Stomach (tissue), 9 donors: ENCODE measurements around the gene SSUH2. TPM values are rescaled to one million over a fixed set of nuclear protein-coding genes. Genes with fewer than 3 reads are reported as not detected.

ENCODE experiments used
- DNase-seq, 2 donors: peaks; one replicate each; pipeline versions ENCODE4 v3.0.0 to v3.0.0-alpha.2; 2013 to 2019
- H3K27ac ChIP-seq, 5 donors: fragments of 200-600 bp in 4 of 5; sonication (generic) in 4 of 5; one replicate each; pipeline ENCODE4 v1.5.1; 2013 to 2019; ENCODE audit warnings: mild to moderate bottlenecking in 1 of 5, moderate library complexity in 1 of 5
- H3K27me3 ChIP-seq, 3 donors: fragments of 200-600 bp; sonication (generic); one replicate each; pipeline ENCODE4 v1.5.1; 2017 to 2019; ENCODE audit warnings: mixed run types in 1 of 3
- H3K36me3 ChIP-seq, 4 donors: fragments of 200-600 bp; sonication (generic); 1 replicate in 3 of 4; 2 replicates in 1 of 4; pipeline ENCODE4 v1.5.1; 2016 to 2019
- H3K4me1 ChIP-seq, 4 donors: fragments of 200-600 bp; sonication (generic); one replicate each; pipeline ENCODE4 v1.5.1; 2016 to 2019
- H3K4me3 ChIP-seq, 4 donors: fragments of 200-600 bp; sonication (generic) in 3 of 4; one replicate each; pipeline ENCODE4 v1.5.1; 2016 to 2019; ENCODE audit warnings: mild to moderate bottlenecking in 1 of 4
- H3K9me3 ChIP-seq, 4 donors: fragments of 200-600 bp; sonication (generic); one replicate each; pipeline ENCODE4 v1.5.1; 2016 to 2019
- EP300 ChIP-seq: sonication (generic); formaldehyde crosslinking; IDR thresholded peaks from one replicate; pipeline ENCODE4 v1.6.1; 2017; ENCODE audit warnings: antibody characterized with exemption
- POLR2A ChIP-seq, 4 donors: fragments of 450-650 bp; IDR thresholded peaks; one replicate each; pipeline ENCODE4 v1.6.1; 2016; ENCODE audit warnings: antibody characterized with exemption in 4 of 4, control low read depth in 2 of 4, mild to moderate bottlenecking in 1 of 4, moderate library complexity in 1 of 4
- POLR2AphosphoS5 ChIP-seq, 3 donors: sonication (generic); formaldehyde crosslinking; IDR thresholded peaks; one replicate each; pipeline ENCODE4 v1.6.1; 2016; ENCODE audit warnings: antibody characterized with exemption in 3 of 3
- WGBS, 5 donors: extraction: QIAGEN DNeasy Blood & Tissue Kit in 3 of 5; methylation state at CpG; one replicate each; pipeline versions ENCODE4 v1.1.5 to v1.1.7; 2013 to 2018; 5-methylcytosine and 5-hydroxymethylcytosine counted together
- intact Hi-C: fragments of 100-400 bp; cut with DNase I; formaldehyde crosslinking; loops from one replicate; pipeline ENCODE4 v1.15.1; 2023; ENCODE audit warnings: low total_unique reads
- polyA plus RNA-seq, 3 donors: library from polyadenylated mRNA; stranded (reverse); fragments of 200-250 nt; gene quantifications; one replicate each; pipeline ENCODE4 v1.2.3, GENCODE V29; 2013
- total RNA-seq, 5 donors: library from RNA; depleted of rRNA; stranded (reverse); fragments of >200 nt; gene quantifications; one replicate each; pipeline versions ENCODE4 v1.1.0 to v1.2.3, GENCODE V29; 2014 to 2016
- TF ChIP-seq, protein P1 (sequence below), 7 experiments: fragments of 450-650 bp in 4 of 7; fragments of 200-600 bp in 3 of 7; sonication (generic) in 3 of 7; IDR thresholded peaks; one replicate each; pipeline ENCODE4 v1.5.1; 2016 to 2019; ENCODE audit warnings: antibody characterized with exemption in 7 of 7, control low read depth in 2 of 7, mild to moderate bottlenecking in 1 of 7
- donor health status: healthy with polysubstance abuse.
- donor health status: Bipolar disorder and iron deficiency.
- donor health status: healthy.

Gene SSUH2
- total and polyA plus RNA-seq, 8 donors = 0.35 to 6.3 (median 1.0) TPM; not detected in 2

DNA sequence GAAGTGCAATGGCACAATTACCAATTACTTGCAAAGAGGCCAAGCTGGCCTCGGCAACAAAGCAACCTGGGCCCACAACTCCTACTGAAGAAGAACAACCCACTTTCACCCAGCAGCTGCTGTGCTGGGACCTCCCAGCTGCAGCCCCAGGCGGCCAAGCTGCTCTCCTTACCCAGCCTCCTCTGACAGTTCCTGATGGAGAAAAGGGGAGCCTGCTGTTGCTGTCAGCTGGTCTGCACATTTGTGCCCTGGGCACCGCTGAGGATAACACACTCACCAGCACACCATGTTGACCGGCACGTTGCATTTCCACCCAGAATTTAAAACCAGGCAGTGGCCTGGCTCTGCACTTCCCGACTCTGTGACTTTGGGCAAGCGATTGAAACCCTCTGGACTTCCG, 33.6 kb downstream of the SSUH2 start:
- no peak for DNase-seq
- H3K4me1 ChIP-seq = peaks cover 7 to 16% (median 11%) of the 10 kb centered on the region in 4 donors
- WGBS, 5 donors = 78 to 90% (median 83%) methylated on average over 7 to 8 of the region's 8 CpGs
- no peaks in the 10 kb centered on the region for H3K9me3 ChIP-seq
- TF ChIP-seq EP300 (no peak), POLR2AphosphoS5 (IDR thresholded peaks at IDR 0.05) (no peak), POLR2A (IDR thresholded peaks at IDR 0.05) (no peak)
- TF ChIP-seq, protein P1, sequence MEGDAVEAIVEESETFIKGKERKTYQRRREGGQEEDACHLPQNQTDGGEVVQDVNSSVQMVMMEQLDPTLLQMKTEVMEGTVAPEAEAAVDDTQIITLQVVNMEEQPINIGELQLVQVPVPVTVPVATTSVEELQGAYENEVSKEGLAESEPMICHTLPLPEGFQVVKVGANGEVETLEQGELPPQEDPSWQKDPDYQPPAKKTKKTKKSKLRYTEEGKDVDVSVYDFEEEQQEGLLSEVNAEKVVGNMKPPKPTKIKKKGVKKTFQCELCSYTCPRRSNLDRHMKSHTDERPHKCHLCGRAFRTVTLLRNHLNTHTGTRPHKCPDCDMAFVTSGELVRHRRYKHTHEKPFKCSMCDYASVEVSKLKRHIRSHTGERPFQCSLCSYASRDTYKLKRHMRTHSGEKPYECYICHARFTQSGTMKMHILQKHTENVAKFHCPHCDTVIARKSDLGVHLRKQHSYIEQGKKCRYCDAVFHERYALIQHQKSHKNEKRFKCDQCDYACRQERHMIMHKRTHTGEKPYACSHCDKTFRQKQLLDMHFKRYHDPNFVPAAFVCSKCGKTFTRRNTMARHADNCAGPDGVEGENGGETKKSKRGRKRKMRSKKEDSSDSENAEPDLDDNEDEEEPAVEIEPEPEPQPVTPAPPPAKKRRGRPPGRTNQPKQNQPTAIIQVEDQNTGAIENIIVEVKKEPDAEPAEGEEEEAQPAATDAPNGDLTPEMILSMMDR (IDR thresholded peaks at IDR 0.05) = no peak
- intact Hi-C loops = no loop called here
- H3K4me3 ChIP-seq = no peak overlapping the region
- H3K27ac ChIP-seq = no peak overlapping the region
- no peaks in the 10 kb centered on the region for H3K36me3 ChIP-seq
- H3K27me3 ChIP-seq = no peaks in the 10 kb centered on the region

- 85 to 89% (median 87%) methylated on average over 10 of the region's 10 CpGs for WGBS, 5 donors
- intact Hi-C loops = loop anchor here (10.0 kb wide), 1 partner anchor 174 kb away; no protein-coding TSS in a partner anchor
- DNase-seq = no peak
- Histone ChIP-seq H3K4me1 (peaks cover 7 to 16% (median 11%) of the 10 kb centered on the region in 4 donors), H3K27ac (no peak overlapping the region), H3K4me3 (no peak overlapping the region), H3K36me3 (no peaks in the 10 kb centered on the region), H3K9me3 (no peaks in the 10 kb centered on the region), H3K27me3 (no peaks in the 10 kb centered on the region)
- TF ChIP-seq POLR2A (IDR thresholded peaks at IDR 0.05) = no peak
- TF ChIP-seq, protein P1 (IDR thresholded peaks at IDR 0.05) = no peak
- TF ChIP-seq EP300 = no peak
- no peak for TF ChIP-seq POLR2AphosphoS5 (IDR thresholded peaks at IDR 0.05)
Measured at GRCh38 chr3:8608791-8609467, 35.7 kb downstream of the SSUH2 start.

DNA sequence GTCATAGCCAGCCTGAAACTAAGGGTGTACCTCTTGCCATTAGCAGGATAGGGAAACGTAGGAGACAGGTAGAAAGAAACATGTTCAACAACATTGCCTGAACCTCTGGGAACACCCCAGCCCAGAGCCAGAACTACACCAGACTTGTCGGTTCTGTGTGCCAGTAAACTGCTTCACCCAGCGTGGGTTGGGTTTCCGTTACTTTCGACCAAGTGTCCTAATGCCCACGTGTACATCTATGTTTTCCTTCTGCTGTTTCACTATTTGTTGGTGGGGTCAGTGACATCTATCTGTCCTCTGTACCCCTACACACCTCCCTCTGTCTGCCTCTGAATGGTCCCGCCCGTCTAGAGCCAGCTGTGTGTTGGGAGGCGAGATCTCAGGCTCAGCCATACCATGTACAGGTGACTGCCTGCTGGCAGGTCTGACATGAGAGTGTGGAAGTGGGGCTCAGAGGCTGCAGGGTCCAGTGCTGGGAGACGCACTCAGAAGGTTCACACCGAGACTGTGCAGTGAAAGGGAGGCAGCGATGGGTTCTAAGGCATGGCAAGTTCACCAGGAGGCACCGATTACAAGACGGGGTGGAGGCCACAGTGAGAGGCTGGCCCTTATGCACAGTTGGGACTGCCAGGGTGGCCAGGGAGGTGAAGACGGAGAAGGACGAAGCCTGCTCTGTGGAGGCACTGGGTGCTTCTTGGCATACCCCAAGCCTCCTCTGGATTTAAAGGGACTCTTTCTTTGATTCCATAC, 36.4 kb downstream of the SSUH2 start:
- DNase-seq = no peak
- intact Hi-C loops = loop anchor here (10.0 kb wide), 1 partner anchor 173 kb away; no protein-coding TSS in a partner anchor
- peaks cover 7 to 18% (median 11%) of the 10 kb centered on the region in 4 donors for H3K4me1 ChIP-seq
- TF ChIP-seq POLR2AphosphoS5 (IDR thresholded peaks at IDR 0.05) = no peak
- TF ChIP-seq EP300 = no peak
- TF ChIP-seq POLR2A (IDR thresholded peaks at IDR 0.05) = no peak
- TF ChIP-seq, protein P1 (IDR thresholded peaks at IDR 0.05) = no peak
- WGBS, 5 donors = 83 to 91% (median 85%) methylated on average over 16 of the region's 16 CpGs
- H3K36me3 ChIP-seq = no peaks in the 10 kb centered on the region
- H3K4me3 ChIP-seq = no peak overlapping the region
- no peak overlapping the region for H3K27ac ChIP-seq
- H3K9me3 ChIP-seq = no peaks in the 10 kb centered on the region
- H3K27me3 ChIP-seq = no peaks in the 10 kb centered on the region

DNA sequence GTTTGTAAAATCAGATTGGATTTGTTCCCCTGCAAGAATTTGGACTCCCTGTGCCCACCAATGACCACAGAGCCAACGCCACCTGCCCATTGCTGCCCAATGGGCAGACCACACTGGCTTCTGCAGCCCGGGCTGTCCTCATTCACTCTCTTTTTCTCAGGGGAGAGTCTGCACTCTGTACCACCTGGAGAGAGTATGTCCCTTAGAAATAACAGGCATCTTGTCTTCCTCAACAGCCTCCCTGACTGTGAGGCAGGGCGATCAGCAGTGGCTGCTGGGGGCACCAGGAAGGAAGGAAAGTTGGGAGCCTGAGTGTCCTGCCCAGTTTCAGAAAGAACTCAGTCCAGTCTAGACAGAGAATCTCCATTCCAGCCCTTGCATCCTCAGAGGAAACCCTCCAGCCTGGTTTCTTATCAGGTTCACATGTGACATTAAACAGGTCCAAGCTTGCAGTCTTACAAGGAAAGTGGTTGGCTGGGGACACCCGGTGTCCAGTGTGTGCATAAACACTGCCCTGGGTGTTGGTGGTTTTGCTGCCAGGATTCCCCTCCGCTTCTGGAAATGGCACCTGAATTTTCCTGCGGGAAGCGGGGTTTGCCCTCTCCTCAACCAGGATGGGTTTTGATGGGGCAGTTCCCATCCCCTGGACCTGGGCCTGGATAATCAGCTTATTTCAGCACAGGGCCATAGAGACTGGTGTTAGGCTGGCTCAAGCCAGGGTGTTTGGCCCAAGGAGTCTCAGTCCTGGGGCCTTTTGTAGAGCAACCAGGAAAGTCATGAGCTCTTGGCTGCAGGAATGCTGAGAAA, 37.2 kb downstream of the SSUH2 start:
- no peak overlapping the region for H3K27ac ChIP-seq
- no peak overlapping the region for H3K4me3 ChIP-seq
- no peaks in the 10 kb centered on the region for H3K9me3 ChIP-seq
- H3K36me3 ChIP-seq = no peaks in the 10 kb centered on the region
- WGBS, 5 donors = 41 to 56% (median 48%) methylated on average over 5 to 7 of the region's 7 CpGs
- peaks cover 7 to 21% (median 11%) of the 10 kb centered on the region in 4 donors for H3K4me1 ChIP-seq
- TF ChIP-seq POLR2AphosphoS5 (IDR thresholded peaks at IDR 0.05) = peak in 2 of 3 donors; percentile 28 to 58
- TF ChIP-seq POLR2A (IDR thresholded peaks at IDR 0.05) = no peak
- TF ChIP-seq EP300 = no peak
- TF ChIP-seq, protein P1 (IDR thresholded peaks at IDR 0.05) = peak in 5 of 7 experiments; percentile 36 to 84 (median 63)
- intact Hi-C loops = loop anchor here (10.0 kb wide), 1 partner anchor 173 kb away; no protein-coding TSS in a partner anchor
- no peaks in the 10 kb centered on the region for H3K27me3 ChIP-seq
- DNase-seq = peak; percentile 67 to 88
